Activated naive CD8-positive, alpha-beta T cell (primary cell): ENCODE results near the gene SRC.

Source experiments
- H3K27ac Mint-ChIP-seq: one replicate; pipeline ENCODE4 v1.8.0; 2021; ENCODE audit warnings: mixed read lengths
- H3K27me3 Mint-ChIP-seq: one replicate; pipeline ENCODE4 v1.8.0; 2021; ENCODE audit warnings: mixed read lengths
- H3K36me3 Mint-ChIP-seq: one replicate; pipeline ENCODE4 v1.8.0; 2021; ENCODE audit warnings: mixed read lengths
- H3K4me1 Mint-ChIP-seq: one replicate; pipeline ENCODE4 v1.8.0; 2021; ENCODE audit warnings: low read depth, mixed read lengths
- H3K4me3 Mint-ChIP-seq: one replicate; pipeline ENCODE4 v1.8.0; 2021; ENCODE audit warnings: mild to moderate bottlenecking, mixed read lengths
- H3K9me3 Mint-ChIP-seq: one replicate; pipeline ENCODE4 v1.8.0; 2021; ENCODE audit warnings: low read depth, mixed read lengths

Gene SRC

GRCh38 chr20:37309936-37310590 lies 35.9 kb upstream of the SRC start:
- no peak overlapping the region for H3K4me3 Mint-ChIP-seq
- H3K4me1 Mint-ChIP-seq, result peaks cover 17% of the 10 kb centered on the region
- no peak overlapping the region for H3K27ac Mint-ChIP-seq
- no peaks in the 10 kb centered on the region for H3K27me3 Mint-ChIP-seq
- no peaks in the 10 kb centered on the region for H3K36me3 Mint-ChIP-seq
- H3K9me3 Mint-ChIP-seq, result no peaks in the 10 kb centered on the region

DNA sequence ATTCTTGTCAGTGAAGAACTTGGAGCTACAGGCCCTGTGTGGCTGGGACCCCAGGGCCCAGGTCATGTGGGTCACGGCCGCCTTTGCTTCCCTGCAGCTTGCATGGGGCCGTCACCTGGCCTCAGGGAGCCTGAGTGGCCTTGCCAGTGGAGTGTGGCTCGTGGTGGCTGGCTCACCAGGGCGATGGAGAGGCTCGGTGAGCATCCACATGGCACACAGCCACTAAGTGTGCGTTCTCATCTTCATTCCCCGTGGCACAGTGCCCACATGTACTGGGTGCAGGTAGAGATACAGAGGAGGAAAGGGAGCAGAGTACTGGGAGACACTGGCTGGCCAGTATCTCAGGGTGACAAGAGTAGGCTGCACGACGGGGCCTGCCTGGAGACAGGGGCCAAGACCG lies 35.0 kb upstream of the SRC start:
- no peaks in the 10 kb centered on the region for H3K9me3 Mint-ChIP-seq
- no peak overlapping the region for H3K27ac Mint-ChIP-seq
- H3K4me3 Mint-ChIP-seq, result no peak overlapping the region
- H3K36me3 Mint-ChIP-seq, result no peaks in the 10 kb centered on the region
- no peaks in the 10 kb centered on the region for H3K27me3 Mint-ChIP-seq
- peaks cover 25% of the 10 kb centered on the region for H3K4me1 Mint-ChIP-seq

GRCh38 chr20:37311710-37312355 lies 34.1 kb upstream of the SRC start:
- no peaks in the 10 kb centered on the region for H3K36me3 Mint-ChIP-seq
- no peak overlapping the region for H3K4me3 Mint-ChIP-seq
- no peaks in the 10 kb centered on the region for H3K27me3 Mint-ChIP-seq
- no peak overlapping the region for H3K27ac Mint-ChIP-seq
- H3K4me1 Mint-ChIP-seq, result peaks cover 34% of the 10 kb centered on the region
- no peaks in the 10 kb centered on the region for H3K9me3 Mint-ChIP-seq

DNA sequence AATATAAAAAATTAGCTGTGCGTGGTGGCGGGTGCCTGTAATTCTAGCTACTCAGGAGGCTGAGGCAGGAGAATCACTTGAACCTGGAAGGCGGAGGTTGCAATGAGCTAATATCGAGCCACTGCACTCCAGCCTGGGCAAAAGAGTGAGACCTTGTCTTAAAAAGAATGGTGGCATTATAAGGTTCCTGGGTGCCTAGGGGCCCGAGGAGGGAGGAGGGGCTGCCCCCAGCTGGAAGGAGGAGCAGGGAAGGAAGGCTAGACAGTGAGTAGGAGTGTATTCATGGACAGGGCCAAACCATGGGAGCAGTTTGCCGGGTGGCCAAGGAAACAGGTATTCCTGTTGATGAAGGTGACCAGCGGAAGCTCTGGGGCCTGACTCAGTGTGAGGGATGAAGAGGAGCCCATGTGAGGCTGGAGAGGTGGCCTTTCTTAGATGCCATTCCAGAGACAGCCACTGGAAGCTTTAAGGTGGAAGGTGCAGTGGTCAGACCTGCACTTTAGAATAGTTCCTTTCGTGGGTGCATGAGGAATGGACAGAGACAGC lies 32.3 kb upstream of the SRC start:
- Mint-ChIP-seq H3K9me3 (no peaks in the 10 kb centered on the region), H3K4me3 (no peak overlapping the region), H3K4me1 (peaks cover 34% of the 10 kb centered on the region), H3K27me3 (no peaks in the 10 kb centered on the region), H3K36me3 (no peaks in the 10 kb centered on the region), H3K27ac (peak overlapping the region; percentile 64)

DNA sequence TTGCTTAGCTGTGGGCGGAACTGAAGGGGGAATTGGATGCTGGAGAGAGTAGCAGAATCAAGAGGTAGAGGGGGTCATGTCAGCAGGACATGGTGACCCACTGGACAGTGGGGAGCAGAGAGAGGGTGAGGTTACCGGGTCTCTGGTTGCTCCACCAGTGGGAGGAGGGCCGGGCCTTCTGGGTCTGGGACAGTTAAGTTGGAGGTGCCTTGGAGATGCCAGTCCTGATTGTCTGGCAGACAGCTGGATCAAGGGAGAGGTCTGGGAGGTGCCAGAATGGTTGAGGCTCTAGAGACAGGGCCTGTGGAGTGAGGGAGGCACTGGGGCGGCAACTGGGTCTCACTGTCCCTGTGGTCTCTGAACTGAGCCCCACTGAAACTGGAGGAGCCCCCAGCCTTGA lies 31.8 kb upstream of the SRC start:
- no peaks in the 10 kb centered on the region for H3K36me3 Mint-ChIP-seq
- no peaks in the 10 kb centered on the region for H3K27me3 Mint-ChIP-seq
- H3K27ac Mint-ChIP-seq, result peak overlapping the region; percentile 64
- H3K4me3 Mint-ChIP-seq, result no peak overlapping the region
- no peaks in the 10 kb centered on the region for H3K9me3 Mint-ChIP-seq
- H3K4me1 Mint-ChIP-seq, result peaks cover 31% of the 10 kb centered on the region

GRCh38 chr20:37314617-37315016 lies 31.3 kb upstream of the SRC start:
- H3K36me3 Mint-ChIP-seq, result no peaks in the 10 kb centered on the region
- H3K27me3 Mint-ChIP-seq, result no peaks in the 10 kb centered on the region
- no peaks in the 10 kb centered on the region for H3K9me3 Mint-ChIP-seq

GRCh38 chr20:37315021-37315451 lies 30.9 kb upstream of the SRC start:
- peaks cover 31% of the 10 kb centered on the region for H3K4me1 Mint-ChIP-seq
- no peaks in the 10 kb centered on the region for H3K27me3 Mint-ChIP-seq
- H3K36me3 Mint-ChIP-seq, result no peaks in the 10 kb centered on the region
- H3K27ac Mint-ChIP-seq, result no peak overlapping the region
- H3K4me3 Mint-ChIP-seq, result no peak overlapping the region
- no peaks in the 10 kb centered on the region for H3K9me3 Mint-ChIP-seq

More at GRCh38 chr20:37314617-37315016, 31.3 kb upstream of the SRC start:
- H3K4me3 Mint-ChIP-seq, result no peak overlapping the region
- no peak overlapping the region for H3K27ac Mint-ChIP-seq
- peaks cover 31% of the 10 kb centered on the region for H3K4me1 Mint-ChIP-seq

GRCh38 chr20:37315452-37316110 lies 30.4 kb upstream of the SRC start:
- H3K27ac Mint-ChIP-seq, result peak overlapping the region; percentile 54
- H3K4me1 Mint-ChIP-seq, result peaks cover 31% of the 10 kb centered on the region
- H3K27me3 Mint-ChIP-seq, result no peaks in the 10 kb centered on the region
- no peaks in the 10 kb centered on the region for H3K36me3 Mint-ChIP-seq
- no peak overlapping the region for H3K4me3 Mint-ChIP-seq
- no peaks in the 10 kb centered on the region for H3K9me3 Mint-ChIP-seq

GRCh38 chr20:37316116-37316774 lies 29.7 kb upstream of the SRC start:
- Mint-ChIP-seq H3K27ac (peak overlapping the region; percentile 70), H3K4me3 (no peak overlapping the region), H3K9me3 (no peaks in the 10 kb centered on the region), H3K27me3 (no peaks in the 10 kb centered on the region), H3K4me1 (peaks cover 31% of the 10 kb centered on the region), H3K36me3 (no peaks in the 10 kb centered on the region)

DNA sequence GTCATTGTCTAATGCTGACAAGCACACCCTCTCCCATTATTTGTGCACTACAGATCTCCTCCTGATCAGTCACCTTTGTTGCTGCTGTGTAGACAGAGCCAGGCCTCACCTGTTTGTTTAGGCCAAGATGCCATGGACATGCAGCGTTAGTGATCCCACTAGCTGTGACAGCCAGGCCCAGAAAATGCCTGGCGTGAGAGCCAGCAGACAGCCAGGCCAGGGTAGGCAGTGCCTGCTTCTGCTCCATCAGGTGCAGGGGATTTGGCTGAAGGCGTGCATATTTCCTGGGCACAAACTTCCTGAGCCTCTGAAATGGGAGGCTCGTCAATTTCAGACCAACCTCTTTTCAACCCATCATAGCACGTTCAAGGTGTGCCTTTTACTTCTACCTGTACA lies 29.2 kb upstream of the SRC start:
- Mint-ChIP-seq H3K4me3 (no peak overlapping the region), H3K27ac (peak overlapping the region; percentile 70), H3K36me3 (no peaks in the 10 kb centered on the region), H3K4me1 (peaks cover 31% of the 10 kb centered on the region), H3K9me3 (no peaks in the 10 kb centered on the region), H3K27me3 (no peaks in the 10 kb centered on the region)

DNA sequence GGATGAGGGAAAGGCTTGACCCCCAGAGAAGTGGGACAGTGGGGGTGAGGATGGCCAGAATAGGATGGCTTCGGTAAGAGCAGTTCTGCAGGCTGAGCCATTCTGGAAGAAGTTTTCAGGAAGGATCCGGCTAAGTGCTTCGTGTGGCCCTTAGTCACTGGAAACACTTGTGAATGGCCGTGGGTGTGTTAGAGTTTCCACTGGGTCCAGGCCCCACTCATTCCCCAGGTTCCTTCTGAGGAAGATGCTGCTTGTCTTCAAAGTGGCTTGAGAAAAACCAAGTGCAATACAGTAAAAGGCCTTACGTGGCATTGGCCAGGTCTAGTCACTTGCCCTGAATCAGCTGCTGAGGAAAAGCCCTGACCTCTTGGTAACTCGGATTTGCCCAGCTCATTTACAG lies 28.6 kb upstream of the SRC start:
- Mint-ChIP-seq H3K27me3 (no peaks in the 10 kb centered on the region), H3K4me3 (no peak overlapping the region), H3K27ac (peak overlapping the region; percentile 58), H3K9me3 (no peaks in the 10 kb centered on the region), H3K36me3 (no peaks in the 10 kb centered on the region), H3K4me1 (peaks cover 31% of the 10 kb centered on the region)

DNA sequence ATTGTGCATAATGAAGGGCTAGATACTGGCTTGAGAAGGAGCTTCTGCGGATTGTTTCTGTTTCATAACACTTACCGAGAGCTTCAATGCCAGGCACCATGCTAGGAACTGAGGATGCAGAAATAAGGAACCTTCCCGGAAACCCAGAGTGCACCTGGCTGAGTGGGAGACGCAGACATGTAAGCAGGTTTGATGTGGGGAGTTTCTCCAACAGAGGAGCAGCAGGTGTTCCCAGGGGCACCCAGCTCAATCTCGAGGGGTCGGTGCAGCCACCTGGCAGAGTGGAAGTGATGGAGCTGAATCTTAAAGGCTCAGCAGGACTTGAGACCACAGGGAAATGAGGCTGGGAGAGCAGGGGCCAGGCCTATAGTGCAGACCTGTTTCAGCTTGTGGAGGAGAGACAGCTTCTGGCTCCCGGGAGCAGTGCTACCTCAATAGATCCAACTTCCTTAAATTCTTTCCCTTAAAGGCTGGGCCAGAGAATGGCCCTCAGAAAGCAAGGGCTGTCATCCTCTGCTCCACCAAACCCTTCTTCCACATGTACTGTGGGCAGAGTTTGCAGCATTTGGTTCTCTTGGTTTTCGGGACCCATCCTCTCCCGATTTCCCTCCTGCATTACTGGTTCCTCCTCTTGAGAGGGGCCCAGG lies 27.8 kb upstream of the SRC start:
- Mint-ChIP-seq H3K4me3 (no peak overlapping the region), H3K27me3 (no peaks in the 10 kb centered on the region), H3K27ac (no peak overlapping the region), H3K36me3 (peaks cover 4% of the 10 kb centered on the region), H3K9me3 (peaks cover 4% of the 10 kb centered on the region), H3K4me1 (peaks cover 31% of the 10 kb centered on the region)

- Mint-ChIP-seq H3K36me3 (peaks cover 4% of the 10 kb centered on the region), H3K4me1 (peaks cover 25% of the 10 kb centered on the region), H3K27ac (no peak overlapping the region), H3K27me3 (no peaks in the 10 kb centered on the region), H3K4me3 (no peak overlapping the region), H3K9me3 (peaks cover 4% of the 10 kb centered on the region)
Observed at GRCh38 chr20:37319151-37319671, 26.7 kb upstream of the SRC start.

- H3K27me3 Mint-ChIP-seq, result no peaks in the 10 kb centered on the region
- H3K9me3 Mint-ChIP-seq, result peaks cover 4% of the 10 kb centered on the region
- peaks cover 4% of the 10 kb centered on the region for H3K36me3 Mint-ChIP-seq
- H3K27ac Mint-ChIP-seq, result no peak overlapping the region
- H3K4me1 Mint-ChIP-seq, result no peaks in the 10 kb centered on the region
- H3K4me3 Mint-ChIP-seq, result no peak overlapping the region
Observed at GRCh38 chr20:37323985-37324384, 22.0 kb upstream of the SRC start.
